GM10266 (cell line): ENCODE results near the gene CA7.

Experiments used
- DNase-seq: peaks from one replicate; pipeline ENCODE4 v3.0.0; 2012; ENCODE audit errors: extremely low spot score
- CTCF ChIP-seq: IDR thresholded peaks from 2 replicates; pipeline ENCODE4 v1.5.1; 2012; ENCODE audit warnings: mild to moderate bottlenecking, low read depth; ENCODE audit not compliant: control insufficient read depth, insufficient read depth; ENCODE audit errors: missing control alignments

CA7 gene

GRCh38 chr16:66834746-66835145 is 9.5 kb upstream of the CA7 start:
- no peak for DNase-seq
- no peak for TF ChIP-seq CTCF

- no peak for DNase-seq
- no peak for TF ChIP-seq CTCF
Observed at GRCh38 chr16:66840883-66841282, 3.3 kb upstream of the CA7 start.

DNA sequence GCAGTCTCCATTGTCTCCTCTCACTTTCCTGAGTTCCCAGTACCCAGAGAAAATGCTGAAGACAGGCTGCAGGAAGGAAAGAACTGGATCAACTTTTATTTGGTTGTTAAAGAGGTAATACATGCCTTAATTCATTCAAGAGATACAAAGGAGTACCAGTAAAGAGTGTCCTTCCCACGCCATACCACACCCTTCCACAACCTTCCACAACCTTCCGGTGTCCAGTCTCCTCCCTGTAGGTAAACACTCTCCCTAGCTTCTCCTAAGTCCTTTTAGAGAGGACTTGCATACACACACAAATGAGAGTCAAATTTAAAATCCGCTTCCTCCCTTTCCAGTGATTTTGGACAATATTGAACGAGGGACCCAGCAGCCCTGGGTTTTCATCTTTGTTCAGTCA is 2.8 kb upstream of the CA7 start:
- no peak for TF ChIP-seq CTCF
- DNase-seq: no peak

GRCh38 chr16:66842765-66843164 is 1.4 kb upstream of the CA7 start:
- no peak for DNase-seq
- TF ChIP-seq CTCF: no peak

- peak; percentile 29 for DNase-seq
- TF ChIP-seq CTCF: no peak
Observed at GRCh38 chr16:66843191-66843590, 1.0 kb upstream of the CA7 start.

DNA sequence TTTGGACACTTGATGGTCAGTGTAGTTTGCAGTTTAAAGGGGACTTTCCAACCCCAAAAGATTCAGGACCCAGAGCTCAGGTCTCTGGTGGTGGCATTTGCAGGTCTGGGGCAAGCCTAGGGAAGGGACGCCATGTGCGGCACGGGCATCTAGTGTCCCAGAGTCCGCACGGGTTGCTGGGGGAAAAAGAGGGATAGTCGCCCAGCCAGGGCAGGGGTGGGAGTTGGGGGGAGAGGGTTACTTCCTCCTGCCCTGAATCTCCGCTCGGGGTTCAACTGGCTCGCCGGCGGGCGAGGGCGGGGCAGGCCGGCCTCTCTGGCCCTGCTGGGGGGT is 239 bp upstream of the CA7 start:
- TF ChIP-seq CTCF: no peak
- DNase-seq: no peak

DNA sequence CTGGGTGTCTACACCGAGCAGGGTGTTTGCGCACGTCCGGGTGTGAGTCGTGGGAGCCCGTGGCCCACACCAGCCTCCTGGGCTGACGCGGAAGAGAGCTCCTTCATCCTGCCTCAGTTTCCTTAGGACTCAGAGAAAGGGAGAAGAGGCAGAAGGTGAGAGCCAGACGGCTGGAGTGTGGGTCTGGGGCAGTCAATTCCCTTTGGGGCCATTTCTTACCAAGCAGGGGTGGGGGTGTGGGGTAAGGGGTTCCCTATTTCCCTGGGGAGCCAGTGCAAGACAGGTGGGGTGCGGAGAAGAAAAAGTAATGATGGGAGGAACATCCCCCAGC is 831 bp downstream of the CA7 start:
- TF ChIP-seq CTCF: no peak
- DNase-seq: no peak
